Measurements from ENCODE around the gene CDK10. TPM values are rescaled to one million over a fixed set of nuclear protein-coding genes. Genes with fewer than 3 reads are reported as not detected.

CDK10 gene
- total RNA-seq, 1 donor from 2014 or later, result 83.2 TPM

- peak; percentile 60 for DNase-seq (ENCODE audit: low spot score)
- H3K27me3 Mint-ChIP-seq (ENCODE audit: unreplicated experiment), result peaks cover 15% of the 10 kb centered on the region
- H3K36me3 Mint-ChIP-seq (ENCODE audit: low read depth, unreplicated experiment), result peaks cover 6% of the 10 kb centered on the region
- TF ChIP-seq CTCF (IDR thresholded peaks at IDR 0.05; ENCODE audit: unreplicated experiment), result no peak
- no peak overlapping the region for H3K27ac Mint-ChIP-seq (ENCODE audit: unreplicated experiment)
- no peaks in the 10 kb centered on the region for H3K9me3 Mint-ChIP-seq (ENCODE audit: unreplicated experiment)
- H3K4me1 Mint-ChIP-seq (ENCODE audit: unreplicated experiment), result no peaks in the 10 kb centered on the region
- H3K4me3 Mint-ChIP-seq (ENCODE audit: unreplicated experiment), result peak overlapping the region; percentile 25
These were observed 14.3 kb downstream of the CDK10 start for GRCh38 chr16:89700649-89701424.

- no peak for TF ChIP-seq CTCF (IDR thresholded peaks at IDR 0.05; ENCODE audit: unreplicated experiment)
- H3K4me1 Mint-ChIP-seq (ENCODE audit: unreplicated experiment), result no peaks in the 10 kb centered on the region
- DNase-seq (ENCODE audit: low spot score), result peak; percentile 91
- peak within 1 kb of the TSS; percentile 67 for H3K27ac Mint-ChIP-seq (ENCODE audit: unreplicated experiment)
- peaks cover 6% of the 10 kb centered on the region for H3K36me3 Mint-ChIP-seq (ENCODE audit: low read depth, unreplicated experiment)
- H3K27me3 Mint-ChIP-seq (ENCODE audit: unreplicated experiment), result peaks cover 13% of the 10 kb centered on the region
- no peaks in the 10 kb centered on the region for H3K9me3 Mint-ChIP-seq (ENCODE audit: unreplicated experiment)
- H3K4me3 Mint-ChIP-seq (ENCODE audit: unreplicated experiment), result peak within 1 kb of the TSS; percentile 83
These were observed 15.2 kb downstream of the CDK10 start, which contains the start of gene SPATA2L for GRCh38 chr16:89701425-89702406. TSS of gene SPATA2L (minus strand) at chr16:89701705. CDS start at chr16:89701232, 473 bp downstream.

- Mint-ChIP-seq H3K4me3 (ENCODE audit: unreplicated experiment) (no peak overlapping the region), H3K36me3 (ENCODE audit: low read depth, unreplicated experiment) (peaks cover under 1% of the 10 kb centered on the region), H3K9me3 (ENCODE audit: unreplicated experiment) (no peaks in the 10 kb centered on the region), H3K4me1 (ENCODE audit: unreplicated experiment) (no peaks in the 10 kb centered on the region), H3K27me3 (ENCODE audit: unreplicated experiment) (peaks cover 9% of the 10 kb centered on the region), H3K27ac (ENCODE audit: unreplicated experiment) (no peak overlapping the region)
- no peak for TF ChIP-seq CTCF (IDR thresholded peaks at IDR 0.05; ENCODE audit: unreplicated experiment)
- DNase-seq (ENCODE audit: low spot score), result no peak
These were observed 17.8 kb downstream of the CDK10 start for GRCh38 chr16:89704281-89704680.

GRCh38 chr16:89705006-89705405 lies 18.5 kb downstream of the CDK10 start:
- H3K4me1 Mint-ChIP-seq (ENCODE audit: unreplicated experiment), result no peaks in the 10 kb centered on the region

More at GRCh38 chr16:89705006-89705405, 18.5 kb downstream of the CDK10 start:
- no peak overlapping the region for H3K27ac Mint-ChIP-seq (ENCODE audit: unreplicated experiment)
- H3K9me3 Mint-ChIP-seq (ENCODE audit: unreplicated experiment), result no peaks in the 10 kb centered on the region
- H3K4me3 Mint-ChIP-seq (ENCODE audit: unreplicated experiment), result no peak overlapping the region
- no peaks in the 10 kb centered on the region for H3K36me3 Mint-ChIP-seq (ENCODE audit: low read depth, unreplicated experiment)
- no peak for TF ChIP-seq CTCF (IDR thresholded peaks at IDR 0.05; ENCODE audit: unreplicated experiment)
- no peak for DNase-seq (ENCODE audit: low spot score)
- H3K27me3 Mint-ChIP-seq (ENCODE audit: unreplicated experiment), result peaks cover 9% of the 10 kb centered on the region
